Measurements from ENCODE around the gene RNF222. TPM values are rescaled to one million over a fixed set of nuclear protein-coding genes. Genes with fewer than 3 reads are reported as not detected.

RNF222 gene
- total and polyA plus RNA-seq, 2 donors (not counting 1 experiment from before 2014, with no cell fraction given): 3.0 TPM; not detected in 1

- ChIA-PET POLR2A (interaction anchor here (1.0 kb wide), 1 partner anchor 81 kb away, joined by 3 read pairs; the partner anchor contains the start of gene SLC25A35), CTCF (interaction anchor here (0.5 to 2.0 kb wide), 13 partner anchors 7 to 371 kb away, joined by 3 to 7 read pairs (median 3); partner anchors contain the start of gene SLC25A35)
- Histone ChIP-seq H2AFZ (ENCODE audit: insufficient read depth, low read depth, low read length, poor library complexity, severe bottlenecking) (peak within 1 kb of the TSS; percentile 89), H3K4me1 (ENCODE audit: control insufficient read depth in 2 of 2, insufficient read depth in 2 of 2, low read length in 2 of 2) (peaks cover 31 to 33% of the 10 kb centered on the region in 2 donors), H3K9me3 (ENCODE audit: control extremely low read depth in 1 of 3, control insufficient read depth in 2 of 3, insufficient read depth in 1 of 3, low read length in 2 of 3) (no peaks in the 10 kb centered on the region), H3K4me2 (replicated peaks; ENCODE audit: low read depth, low read length, poor library complexity, severe bottlenecking) (peak within 1 kb of the TSS; percentile 96), H4K20me1 (ENCODE audit: control insufficient read depth, insufficient read depth, low read length, poor library complexity, severe bottlenecking) (peaks cover 44% of the 10 kb centered on the region), H3K27ac (ENCODE audit: low read length in 2 of 2) (peak within 1 kb of the TSS; percentile 53 to 86), H3K36me3 (replicated peaks in 1 of 2; ENCODE audit: control extremely low read depth in 1 of 2, control insufficient read depth in 1 of 2, extremely low read depth in 1 of 2, insufficient read depth in 2 of 2, low read length in 1 of 2) (peaks cover 6 to 47% of the 10 kb centered on the region in 2 experiments), H3K27me3 (replicated peaks in 1 of 4; ENCODE audit: control extremely low read depth in 1 of 4, control insufficient read depth in 3 of 4, insufficient read depth in 4 of 4, low read length in 3 of 4) (no peaks in the 10 kb centered on the region), H3K4me3 (ENCODE audit: control extremely low read depth in 1 of 5, extremely low read depth in 1 of 5, insufficient read depth in 1 of 5, low read depth in 2 of 5, low read length in 4 of 5) (peak within 1 kb of the TSS; percentile 81 to 92 (median 87)), H3K9ac (ENCODE audit: low read length) (peak within 1 kb of the TSS; percentile 91), H3K79me2 (ENCODE audit: control insufficient read depth, insufficient read depth, low read length) (peaks cover 28% of the 10 kb centered on the region)
- Mint-ChIP-seq H3K9me3 (ENCODE audit: insufficient read depth) (no peaks in the 10 kb centered on the region), H3K4me1 (peaks cover 48% of the 10 kb centered on the region), H3K27ac (peak within 1 kb of the TSS; percentile 91), H3K4me3 (peak within 1 kb of the TSS; percentile 92), H3K27me3 (no peaks in the 10 kb centered on the region)
- TF ChIP-seq EZH2 (IDR thresholded peaks at IDR 0.05; ENCODE audit: borderline replicate concordance, insufficient read depth, low read depth, low read length, poor library complexity, severe bottlenecking) (no peak), CTCF (IDR thresholded peaks at IDR 0.05) (peak; percentile 76)
- peak; percentile 90 for DNase-seq
- intact Hi-C loops (cut with micrococcal nuclease): loop anchor here (1.0 to 2.0 kb wide), 2 partner anchors 88 to 128 kb away; partner anchors contain the start of genes CTC1, PFAS and RANGRF
- 3% methylated on average over 37 of the region's 41 CpGs for WGBS (ENCODE audit: insufficient coverage)
- peak; percentile 100 for ATAC-seq (ENCODE audit: low read depth)
Observed at GRCh38 chr17:8376271-8377067, 21.2 kb downstream of the RNF222 start, which contains the start of gene KRABD2. TSS of gene KRABD2 (minus strand) at chr17:8376704.

Data from B cell (primary cell).